PC-9 (cell line): ENCODE measurements around the gene HIVEP2. TPM values are rescaled to one million over a fixed set of nuclear protein-coding genes. Genes with fewer than 3 reads are reported as not detected.

Experiments
- BruUV-seq: library from RNA; stranded (reverse); fragments of 400-500 nt; replicated peaks from 2 replicates; lab custom pipeline; 2021; lab: Mats Ljungman, UMichigan
- CTCF ChIA-PET: fragments of 300-600 bp; sonication (Branson Sonifier 250); formaldehyde crosslinking; loops from one replicate; lab custom pipeline; 2022; ENCODE audit warnings: antibody characterized with exemption; lab: Charles Lee
- POLR2A ChIA-PET: fragments of 300-600 bp; sonication (Branson Sonifier 250); formaldehyde crosslinking; loops from one replicate; lab custom pipeline; 2022; ENCODE audit warnings: antibody characterized with exemption; ENCODE audit not compliant: unreplicated experiment; lab: Charles Lee
- DNase-seq, 2 experiments: peaks; one replicate each; pipeline versions ENCODE4 v3.0.0 to v3.0.0-alpha.2; 2015 to 2022; ENCODE audit warnings: mixed read lengths in 1 of 2
- H2AFZ ChIP-seq: fragments of 200-600 bp; sonication (generic); 2 replicates; pipeline ENCODE4 v1.8.1; 2017; ENCODE audit warnings: antibody characterized with exemption
- H3F3A ChIP-seq: fragments of 200-600 bp; sonication (generic); 2 replicates; pipeline ENCODE4 v1.8.1; 2017; ENCODE audit warnings: antibody characterized with exemption, mild to moderate bottlenecking, low read depth; ENCODE audit not compliant: insufficient read depth
- H3K27ac ChIP-seq: fragments of 200-600 bp; sonication (generic); 2 replicates; pipeline ENCODE4 v1.6.1; 2016; ENCODE audit warnings: mixed run types
- H3K27me3 ChIP-seq: fragments of 200-600 bp; sonication (generic); 2 replicates; pipeline ENCODE4 v1.6.1; 2016; ENCODE audit warnings: low read depth, mixed run types; ENCODE audit not compliant: insufficient read depth
- H3K36me3 ChIP-seq: fragments of 200-600 bp; sonication (generic); 2 replicates; pipeline ENCODE4 v1.6.1; 2016; ENCODE audit warnings: low read depth, mixed run types
- H3K4me1 ChIP-seq: fragments of 200-600 bp; sonication (generic); replicated peaks from 2 replicates; pipeline ENCODE4 v1.6.1; 2016; ENCODE audit warnings: mixed run types; ENCODE audit not compliant: insufficient read depth
- H3K4me2 ChIP-seq: fragments of 200-600 bp; sonication (generic); 2 replicates; pipeline ENCODE4 v1.6.1; 2017; ENCODE audit warnings: mixed run types
- H3K4me3 ChIP-seq: fragments of 200-600 bp; sonication (generic); 2 replicates; pipeline ENCODE4 v1.6.1; 2016; ENCODE audit warnings: mixed run types
- H3K79me2 ChIP-seq: fragments of 200-600 bp; sonication (generic); 2 replicates; pipeline ENCODE4 v1.6.1; 2017; ENCODE audit warnings: low read depth, mixed run types
- H3K9me2 ChIP-seq: fragments of 200-600 bp; sonication (generic); 2 replicates; pipeline ENCODE4 v1.8.1; 2017; ENCODE audit warnings: mild to moderate bottlenecking; ENCODE audit not compliant: insufficient read depth
- H3K9me3 ChIP-seq: fragments of 200-600 bp; sonication (generic); 2 replicates; pipeline ENCODE4 v1.8.1; 2016; ENCODE audit warnings: low read depth; ENCODE audit not compliant: insufficient read depth
- H4K20me1 ChIP-seq: fragments of 200-600 bp; sonication (generic); 2 replicates; pipeline ENCODE4 v1.8.1; 2017; ENCODE audit not compliant: insufficient read depth
- EZH2 ChIP-seq: fragments of 200-600 bp; sonication (generic); IDR thresholded peaks from 2 replicates; pipeline ENCODE4 v1.8.0; 2017; ENCODE audit warnings: antibody characterized with exemption, low read depth
- intact Hi-C: fragments of 100-400 bp; cut with micrococcal nuclease; formaldehyde crosslinking; loops from one replicate; pipeline ENCODE4 v1.10.0; 2022; ENCODE audit not compliant: unreplicated experiment
- total RNA-seq: library from RNA; stranded (reverse); gene quantifications from 2 replicates; pipeline ENCODE4 v1.2.3, GENCODE V29; 2021
- TF ChIP-seq, protein P1 (sequence below): fragments of 200-600 bp; sonication (generic); conservative IDR thresholded peaks from 2 replicates; pipeline ENCODE4 v1.6.1; 2017; ENCODE audit warnings: mixed run types, antibody characterized with exemption, mild to moderate bottlenecking, moderate library complexity

Gene HIVEP2
- total RNA-seq, 1 experiment from 2014 or later, result 10.3 TPM

DNA sequence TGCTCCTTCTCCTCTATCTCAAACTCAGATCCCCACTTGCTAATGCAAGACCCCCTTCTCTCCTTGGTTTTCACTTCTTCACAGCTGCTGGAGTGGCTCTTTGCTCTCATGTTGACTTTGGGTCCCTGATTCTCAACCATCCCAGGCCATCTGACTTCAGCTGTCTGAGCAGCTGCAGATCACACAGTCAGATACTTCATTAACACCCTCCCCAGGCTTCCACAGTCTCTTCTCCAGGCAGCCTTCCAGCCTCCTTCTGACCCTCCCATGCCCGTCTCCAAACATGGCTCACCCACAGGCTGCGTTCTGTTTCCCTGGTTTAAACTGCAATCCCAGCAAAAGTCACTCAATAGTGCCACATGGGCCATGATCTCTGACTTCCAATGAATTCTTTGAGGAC lies 65.4 kb downstream of the HIVEP2 start:
- Histone ChIP-seq H3F3A (peaks cover 19% of the 10 kb centered on the region), H3K27ac (no peak overlapping the region), H2AFZ (no peak overlapping the region), H3K4me3 (no peak overlapping the region), H3K79me2 (peaks cover 23% of the 10 kb centered on the region), H3K9me3 (no peaks in the 10 kb centered on the region), H3K9me2 (no peaks in the 10 kb centered on the region), H4K20me1 (no peaks in the 10 kb centered on the region), H3K36me3 (0 out of 2 replicates have a peak, but pooled peaks cover 3% of the 10 kb centered on the region), H3K4me2 (no peak overlapping the region), H3K27me3 (no peaks in the 10 kb centered on the region), H3K4me1 (peaks cover 32% of the 10 kb centered on the region)
- TF ChIP-seq EZH2, result no peak
- TF ChIP-seq, protein P1, sequence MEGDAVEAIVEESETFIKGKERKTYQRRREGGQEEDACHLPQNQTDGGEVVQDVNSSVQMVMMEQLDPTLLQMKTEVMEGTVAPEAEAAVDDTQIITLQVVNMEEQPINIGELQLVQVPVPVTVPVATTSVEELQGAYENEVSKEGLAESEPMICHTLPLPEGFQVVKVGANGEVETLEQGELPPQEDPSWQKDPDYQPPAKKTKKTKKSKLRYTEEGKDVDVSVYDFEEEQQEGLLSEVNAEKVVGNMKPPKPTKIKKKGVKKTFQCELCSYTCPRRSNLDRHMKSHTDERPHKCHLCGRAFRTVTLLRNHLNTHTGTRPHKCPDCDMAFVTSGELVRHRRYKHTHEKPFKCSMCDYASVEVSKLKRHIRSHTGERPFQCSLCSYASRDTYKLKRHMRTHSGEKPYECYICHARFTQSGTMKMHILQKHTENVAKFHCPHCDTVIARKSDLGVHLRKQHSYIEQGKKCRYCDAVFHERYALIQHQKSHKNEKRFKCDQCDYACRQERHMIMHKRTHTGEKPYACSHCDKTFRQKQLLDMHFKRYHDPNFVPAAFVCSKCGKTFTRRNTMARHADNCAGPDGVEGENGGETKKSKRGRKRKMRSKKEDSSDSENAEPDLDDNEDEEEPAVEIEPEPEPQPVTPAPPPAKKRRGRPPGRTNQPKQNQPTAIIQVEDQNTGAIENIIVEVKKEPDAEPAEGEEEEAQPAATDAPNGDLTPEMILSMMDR, result no peak
- ChIA-PET POLR2A (no interaction called here), CTCF (no interaction called here)
- no peak for DNase-seq
- no TSS peak for BruUV-seq
- intact Hi-C loops, result no loop called here

DNA sequence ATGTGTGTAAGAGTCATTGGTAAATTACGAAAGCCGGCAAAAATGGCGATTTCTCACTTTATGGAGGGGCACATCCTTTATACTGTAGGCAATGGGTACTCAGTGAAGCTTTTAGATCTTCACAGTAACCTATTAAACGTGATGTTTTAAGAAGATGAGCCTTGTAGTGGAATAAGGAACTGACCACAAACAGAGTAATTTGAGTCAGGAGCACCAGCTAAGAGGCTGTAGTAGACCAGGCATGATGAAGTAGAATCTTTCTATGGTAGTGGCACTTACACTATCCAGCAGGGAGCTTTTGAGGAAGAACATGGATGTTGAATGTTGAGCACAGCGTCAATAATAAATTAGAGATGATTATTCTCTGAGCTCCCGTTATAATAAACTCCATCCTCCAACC lies 65.9 kb downstream of the HIVEP2 start:
- Histone ChIP-seq H3K27me3 (no peaks in the 10 kb centered on the region), H3K4me3 (no peak overlapping the region), H3K9me2 (no peaks in the 10 kb centered on the region), H3K79me2 (peaks cover 19% of the 10 kb centered on the region), H2AFZ (no peak overlapping the region), H3K4me2 (no peak overlapping the region), H3F3A (peaks cover 16% of the 10 kb centered on the region), H3K9me3 (no peaks in the 10 kb centered on the region), H3K36me3 (0 out of 2 replicates have a peak, but pooled peaks cover 3% of the 10 kb centered on the region), H3K4me1 (peaks cover 32% of the 10 kb centered on the region), H3K27ac (no peak overlapping the region), H4K20me1 (no peaks in the 10 kb centered on the region)
- no peak for TF ChIP-seq EZH2
- TF ChIP-seq, protein P1, result no peak
- intact Hi-C loops, result no loop called here
- ChIA-PET POLR2A (no interaction called here), CTCF (no interaction called here)
- no peak for DNase-seq
- BruUV-seq, result no TSS peak

DNA sequence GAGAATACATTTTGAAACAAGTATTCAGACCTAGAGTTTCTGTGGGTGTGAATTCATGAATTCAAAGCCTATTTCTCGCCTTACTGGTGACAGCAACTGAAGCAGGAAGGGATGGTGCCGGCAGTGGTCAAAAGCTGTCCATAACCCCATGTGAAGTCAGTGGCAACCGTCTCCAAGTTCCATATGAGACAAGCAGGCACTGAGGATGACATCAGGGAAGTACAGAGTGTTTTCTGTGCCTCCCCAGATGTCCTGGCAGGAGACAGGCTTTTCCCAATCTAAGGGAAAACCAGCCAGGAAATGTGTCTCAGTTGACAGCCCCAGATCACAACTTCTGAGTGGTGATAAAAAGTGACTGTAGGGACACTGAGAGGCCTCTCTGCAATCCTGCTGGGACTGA lies 66.6 kb downstream of the HIVEP2 start:
- no peak overlapping the region for H2AFZ ChIP-seq
- no peak for TF ChIP-seq EZH2
- TF ChIP-seq, protein P1, result no peak
- peaks cover 17% of the 10 kb centered on the region for H3K79me2 ChIP-seq
- H3K9me2 ChIP-seq, result no peaks in the 10 kb centered on the region
- H4K20me1 ChIP-seq, result no peaks in the 10 kb centered on the region
- H3K4me3 ChIP-seq, result no peak overlapping the region
- H3F3A ChIP-seq, result peaks cover 16% of the 10 kb centered on the region
- DNase-seq, result no peak
- intact Hi-C loops, result no loop called here
- no peaks in the 10 kb centered on the region for H3K27me3 ChIP-seq
- BruUV-seq, result no TSS peak
- CTCF ChIA-PET, result no interaction called here
- no peak overlapping the region for H3K27ac ChIP-seq
- H3K4me1 ChIP-seq, result peaks cover 29% of the 10 kb centered on the region
- 0 out of 2 replicates have a peak, but pooled peaks cover 3% of the 10 kb centered on the region for H3K36me3 ChIP-seq
- H3K4me2 ChIP-seq, result no peak overlapping the region
- H3K9me3 ChIP-seq, result no peaks in the 10 kb centered on the region
- POLR2A ChIA-PET, result no interaction called here
